IPS-15b (cell line): ENCODE measurements around the gene DNAH14.
"Not testable (repeated sequence)": the region's sequence is repeated elsewhere in the genome, so short reads cannot be mapped to it uniquely, and the experiment has no call there.

ENCODE experiments used
- H3K27me3 ChIP-seq: one replicate; pipeline ENCODE4 v1.6.1; 2013; ENCODE audit warnings: low read length; ENCODE audit not compliant: control insufficient read depth, insufficient read depth
- H3K36me3 ChIP-seq: one replicate; pipeline ENCODE4 v1.6.1; 2013; ENCODE audit warnings: low read length; ENCODE audit not compliant: control insufficient read depth, insufficient read depth
- H3K4me1 ChIP-seq: one replicate; pipeline ENCODE4 v1.6.1; 2013; ENCODE audit warnings: mild to moderate bottlenecking, low read length; ENCODE audit not compliant: control insufficient read depth, insufficient read depth
- H3K4me3 ChIP-seq: one replicate; pipeline ENCODE4 v1.5.1; 2013; ENCODE audit warnings: low read depth, low read length
- H3K9ac ChIP-seq: one replicate; pipeline ENCODE4 v1.6.1; 2013; ENCODE audit warnings: low read depth, mild to moderate bottlenecking, low read length
- H3K9me3 ChIP-seq: one replicate; pipeline ENCODE4 v1.6.1; 2013; ENCODE audit warnings: mild to moderate bottlenecking, low read length; ENCODE audit not compliant: control insufficient read depth, insufficient read depth

The DNAH14 gene

DNA sequence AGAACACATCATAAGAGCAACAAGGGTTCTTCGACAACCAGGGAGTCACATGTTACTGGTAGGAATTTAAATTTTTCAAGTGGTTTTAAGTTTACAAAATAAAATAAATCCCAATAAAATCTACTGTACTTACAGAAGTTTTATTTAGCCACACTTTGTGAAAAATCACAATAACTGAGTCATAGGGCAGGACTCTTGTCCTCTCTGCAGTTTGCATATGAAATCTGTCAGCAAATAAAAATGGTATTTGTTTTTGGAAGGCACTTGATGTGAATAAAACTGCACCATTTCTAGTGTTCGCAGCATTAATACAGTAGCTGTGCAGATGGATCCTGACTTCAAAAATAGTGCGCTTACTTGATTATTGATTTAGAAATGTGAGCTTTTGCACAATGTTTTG is 348.0 kb downstream of the DNAH14 start:
- no peaks in the 10 kb centered on the region for H3K4me1 ChIP-seq
- H3K9me3 ChIP-seq: no peaks in the 10 kb centered on the region
- no peaks in the 10 kb centered on the region for H3K27me3 ChIP-seq
- H3K4me3 ChIP-seq: no peak overlapping the region
- H3K36me3 ChIP-seq: no peaks in the 10 kb centered on the region
- H3K9ac ChIP-seq: no peak overlapping the region

DNA sequence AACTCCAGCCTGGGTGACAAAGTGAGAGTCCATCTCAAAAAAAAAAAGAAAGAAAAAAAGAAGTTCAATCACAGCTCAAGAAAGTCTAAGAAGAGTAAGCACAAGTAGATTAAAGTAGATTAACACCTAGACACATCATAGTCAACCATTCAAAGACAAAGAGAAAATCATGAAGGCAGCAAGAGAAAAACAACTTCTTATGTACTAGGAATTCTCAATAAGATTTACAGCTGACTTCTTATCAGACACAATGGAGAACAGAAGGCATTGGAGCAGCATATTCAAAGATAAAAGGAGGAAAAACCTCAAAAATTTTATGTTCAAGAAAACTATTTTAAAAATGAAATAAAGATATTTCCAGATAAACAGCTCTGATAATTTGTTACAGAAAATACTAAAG is 351.1 kb downstream of the DNAH14 start:
- no peaks in the 10 kb centered on the region for H3K27me3 ChIP-seq
- H3K4me3 ChIP-seq: no peak overlapping the region

DNA sequence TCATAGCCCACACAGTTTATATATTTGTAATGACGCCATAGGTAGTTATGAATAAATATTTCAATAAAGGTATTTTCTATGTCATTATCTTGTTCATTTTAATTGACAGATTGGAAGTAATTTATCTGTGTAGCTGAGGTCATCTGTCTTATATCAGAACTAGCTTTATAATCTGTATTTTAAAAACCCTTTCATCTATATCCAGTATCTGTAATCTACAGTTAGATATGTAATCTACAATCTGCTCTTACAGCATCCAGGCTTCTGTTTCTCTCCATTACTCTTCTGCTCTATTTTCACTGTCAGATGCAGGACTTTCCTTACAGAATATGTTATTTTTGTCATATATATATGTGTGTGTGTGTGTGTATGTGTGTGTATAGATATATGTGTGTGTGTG is 360.8 kb downstream of the DNAH14 start:
- H3K9me3 ChIP-seq: no peaks in the 10 kb centered on the region
- H3K4me1 ChIP-seq: no peaks in the 10 kb centered on the region
- H3K4me3 ChIP-seq: no peak overlapping the region
- H3K27me3 ChIP-seq: no peaks in the 10 kb centered on the region
- no peak overlapping the region for H3K9ac ChIP-seq
- no peaks in the 10 kb centered on the region for H3K36me3 ChIP-seq

More for the DNA sequence above, 351.1 kb downstream of the DNAH14 start:
- Histone ChIP-seq H3K36me3 (no peaks in the 10 kb centered on the region), H3K9me3 (no peaks in the 10 kb centered on the region), H3K9ac (no peak overlapping the region), H3K4me1 (no peaks in the 10 kb centered on the region)

DNA sequence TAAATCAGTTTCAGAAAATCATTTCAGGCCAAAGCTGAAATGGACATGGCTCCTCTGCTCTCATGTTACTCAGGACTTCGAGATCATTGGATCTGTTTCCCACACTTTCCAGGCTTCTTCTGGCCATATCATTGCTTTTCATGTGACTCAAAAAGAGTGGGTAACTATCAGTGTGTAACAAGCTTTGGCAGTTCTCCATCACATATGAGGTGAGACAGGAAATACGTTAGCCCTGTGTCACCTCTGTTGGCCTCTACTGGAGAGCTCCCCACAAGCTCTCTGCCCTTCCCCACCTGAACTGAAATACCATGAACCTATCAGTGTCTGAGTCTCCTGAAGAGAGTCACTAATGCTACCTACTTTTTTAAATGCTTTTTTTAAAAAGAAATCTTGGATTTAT is 370.1 kb downstream of the DNAH14 start:
- Histone ChIP-seq H3K27me3 (no peaks in the 10 kb centered on the region), H3K36me3 (no peaks in the 10 kb centered on the region), H3K4me3 (no peak overlapping the region), H3K4me1 (no peaks in the 10 kb centered on the region), H3K9ac (no peak overlapping the region), H3K9me3 (no peaks in the 10 kb centered on the region)

DNA sequence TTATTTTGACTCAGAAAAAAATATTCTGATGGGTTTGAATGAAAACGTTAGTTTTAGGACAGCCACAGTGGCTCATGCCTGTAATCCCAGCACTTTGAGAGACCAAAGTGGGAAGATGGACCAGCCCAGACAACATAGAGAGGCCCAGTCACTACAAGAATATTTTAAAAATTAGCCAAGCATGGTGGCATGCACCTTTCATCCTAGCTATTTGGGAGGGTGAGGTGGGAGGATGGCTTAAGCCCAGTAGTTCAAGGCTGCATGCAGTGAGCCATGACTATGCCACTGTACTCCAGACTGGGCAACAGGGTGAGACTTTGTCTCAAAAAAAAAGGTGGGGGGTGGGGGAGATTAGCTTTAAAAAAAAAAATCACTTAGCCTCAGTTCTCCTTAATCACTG is 370.9 kb downstream of the DNAH14 start:
- H3K4me3 ChIP-seq: no peak overlapping the region

DNA sequence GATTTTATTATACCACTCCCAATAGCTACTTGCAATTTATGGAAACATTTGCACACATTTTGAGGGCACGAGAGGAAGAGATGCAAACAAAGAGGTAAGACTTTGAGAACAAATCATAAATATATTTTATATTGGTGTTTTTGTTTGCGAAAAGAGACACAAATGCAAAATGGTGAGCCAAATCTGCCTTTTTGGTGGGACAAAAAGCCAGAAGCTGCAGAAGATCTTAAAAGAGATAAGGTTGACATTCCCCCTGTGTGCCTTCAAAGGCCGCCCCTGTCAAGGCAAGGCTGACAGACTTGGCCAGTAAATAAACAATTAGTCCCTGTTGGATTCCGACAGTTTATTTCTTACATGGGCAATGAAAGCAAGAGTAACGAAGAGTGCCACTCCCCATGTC is 375.5 kb downstream of the DNAH14 start:
- Histone ChIP-seq H3K4me3 (no peak overlapping the region), H3K9me3 (no peaks in the 10 kb centered on the region), H3K27me3 (no peaks in the 10 kb centered on the region), H3K9ac (no peak overlapping the region), H3K36me3 (no peaks in the 10 kb centered on the region), H3K4me1 (no peaks in the 10 kb centered on the region)

More for the DNA sequence above, 370.9 kb downstream of the DNAH14 start:
- no peaks in the 10 kb centered on the region for H3K9me3 ChIP-seq
- H3K36me3 ChIP-seq: no peaks in the 10 kb centered on the region
- no peaks in the 10 kb centered on the region for H3K27me3 ChIP-seq
- H3K9ac ChIP-seq: no peak overlapping the region
- no peaks in the 10 kb centered on the region for H3K4me1 ChIP-seq

DNA sequence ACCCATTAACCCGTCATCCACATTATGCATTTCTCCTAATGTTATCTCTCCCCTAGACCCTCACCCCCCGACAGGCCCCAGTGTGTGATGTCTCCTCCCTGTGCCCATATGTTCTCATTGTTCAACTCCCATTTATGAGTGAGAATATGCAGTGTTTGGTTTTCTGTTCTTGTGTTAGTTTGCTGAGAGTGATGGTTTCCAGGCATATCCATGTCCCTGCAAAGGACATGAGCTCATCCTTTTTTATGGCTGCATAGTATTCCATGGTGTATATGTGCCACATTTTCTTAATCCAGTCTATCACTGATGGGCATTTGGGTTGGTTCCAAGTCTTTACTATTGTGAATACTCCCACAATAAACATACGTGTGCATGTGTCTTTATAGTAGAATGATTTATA is 381.1 kb downstream of the DNAH14 start:
- not testable (repeated sequence) for H3K9me3 ChIP-seq, H3K9ac ChIP-seq, H3K36me3 ChIP-seq, H3K4me1 ChIP-seq, H3K4me3 ChIP-seq, H3K27me3 ChIP-seq

DNA sequence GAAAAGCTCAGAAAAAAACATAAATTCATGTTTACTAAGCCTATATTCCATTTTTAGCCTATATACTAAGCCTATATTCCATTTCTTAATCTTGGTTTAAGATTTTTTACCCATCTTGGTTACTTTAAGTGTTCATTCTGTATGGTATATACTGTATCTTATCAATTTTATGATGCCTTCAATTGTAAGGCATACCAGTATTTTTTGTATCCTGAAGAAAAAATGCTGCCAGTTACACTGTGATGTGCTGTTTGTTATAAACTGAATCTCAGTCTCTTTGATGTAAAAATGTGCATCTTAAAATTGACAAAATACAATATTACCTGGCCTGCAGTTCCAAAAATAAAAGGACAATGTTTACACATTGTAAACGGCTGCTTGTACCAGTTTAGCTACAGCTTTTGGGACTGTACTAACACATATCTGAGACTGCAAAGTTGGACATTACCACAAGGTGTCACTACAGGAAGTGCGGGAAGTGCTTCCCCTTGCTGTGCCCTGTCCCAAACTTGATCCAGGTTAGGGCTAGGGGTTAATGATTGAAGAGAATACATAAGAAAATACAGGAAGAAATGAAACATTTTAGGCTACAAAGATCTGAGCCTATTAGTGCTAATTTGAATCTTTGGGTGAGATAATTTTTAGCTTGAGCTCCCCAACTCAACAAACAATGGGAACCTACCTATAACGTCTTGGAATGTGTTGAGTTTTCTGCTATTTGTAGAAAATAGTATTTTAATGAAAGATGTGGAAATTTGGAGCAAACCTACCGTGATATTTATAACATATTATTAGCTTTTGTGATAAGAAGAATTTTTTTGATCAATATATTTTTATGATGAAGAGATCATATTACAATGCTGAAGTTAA is 389.5 kb downstream of the DNAH14 start:
- Histone ChIP-seq H3K9me3 (no peaks in the 10 kb centered on the region), H3K27me3 (no peaks in the 10 kb centered on the region), H3K4me1 (no peaks in the 10 kb centered on the region), H3K36me3 (no peaks in the 10 kb centered on the region), H3K9ac (no peak overlapping the region), H3K4me3 (no peak overlapping the region)

DNA sequence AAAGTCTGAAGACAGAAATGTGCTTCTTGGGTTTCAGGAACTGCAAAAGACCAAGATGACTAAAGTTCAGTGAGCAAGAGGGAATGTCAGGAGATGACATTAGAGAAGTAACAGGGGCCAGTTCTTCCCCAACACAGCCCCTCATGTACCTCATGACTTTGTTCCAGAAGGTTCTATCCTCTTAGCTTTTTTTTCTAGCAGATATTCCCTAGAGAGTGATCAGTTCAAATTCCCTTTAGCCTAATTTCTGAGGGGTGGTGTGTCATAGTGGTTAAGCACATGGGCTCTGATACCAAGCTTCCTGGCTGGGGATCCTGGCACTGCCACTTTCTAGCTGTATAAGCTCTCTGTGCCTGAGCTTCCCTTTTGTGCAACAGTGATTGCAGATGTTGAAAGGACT is 390.4 kb downstream of the DNAH14 start:
- Histone ChIP-seq H3K4me1 (no peaks in the 10 kb centered on the region), H3K4me3 (no peak overlapping the region), H3K36me3 (no peaks in the 10 kb centered on the region), H3K9me3 (no peaks in the 10 kb centered on the region), H3K9ac (no peak overlapping the region), H3K27me3 (no peaks in the 10 kb centered on the region)

DNA sequence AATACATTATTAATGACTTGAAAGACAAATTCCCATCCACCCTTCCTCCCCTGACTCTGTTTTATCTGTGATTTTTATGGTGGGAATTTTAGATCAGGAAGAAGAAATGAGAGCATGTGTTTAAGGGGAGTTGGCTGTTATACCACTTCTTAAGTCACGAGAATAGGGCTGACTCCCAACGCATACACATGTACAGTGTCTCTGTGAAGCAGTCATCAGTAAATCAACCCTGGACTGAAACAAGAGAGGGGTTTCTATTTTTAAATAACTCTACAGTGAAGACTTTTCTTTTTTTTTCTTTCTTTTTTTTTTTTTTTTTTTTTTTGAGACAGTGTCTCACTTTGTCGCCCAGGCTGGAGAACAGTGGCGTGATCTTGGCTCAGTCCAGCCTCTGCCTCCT is 392.3 kb downstream of the DNAH14 start:
- H3K9ac ChIP-seq: no peak overlapping the region
- no peaks in the 10 kb centered on the region for H3K27me3 ChIP-seq
- no peak overlapping the region for H3K4me3 ChIP-seq
- H3K4me1 ChIP-seq: no peaks in the 10 kb centered on the region
- H3K36me3 ChIP-seq: no peaks in the 10 kb centered on the region
- no peaks in the 10 kb centered on the region for H3K9me3 ChIP-seq

DNA sequence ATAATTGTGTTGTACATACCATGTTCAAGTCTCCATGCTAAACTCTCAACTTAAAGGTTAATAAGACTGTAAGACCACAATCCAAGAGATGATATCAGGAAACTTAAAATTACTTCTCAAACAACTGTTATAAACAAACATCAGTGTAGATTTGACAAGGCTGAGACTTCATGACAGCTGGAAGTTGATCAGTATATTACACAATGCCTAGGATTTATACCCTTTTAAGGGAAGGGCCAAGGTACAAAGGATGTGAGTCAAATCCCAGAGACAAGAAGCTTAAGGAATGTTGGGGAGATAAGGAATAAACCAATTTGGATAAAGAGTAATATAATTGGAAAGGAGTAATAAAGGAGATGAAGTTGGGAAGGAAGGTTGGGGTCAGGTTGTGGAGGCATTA is 399.6 kb downstream of the DNAH14 start:
- Histone ChIP-seq H3K4me1 (no peaks in the 10 kb centered on the region), H3K9ac (no peak overlapping the region), H3K9me3 (no peaks in the 10 kb centered on the region), H3K4me3 (no peak overlapping the region), H3K27me3 (no peaks in the 10 kb centered on the region), H3K36me3 (no peaks in the 10 kb centered on the region)

DNA sequence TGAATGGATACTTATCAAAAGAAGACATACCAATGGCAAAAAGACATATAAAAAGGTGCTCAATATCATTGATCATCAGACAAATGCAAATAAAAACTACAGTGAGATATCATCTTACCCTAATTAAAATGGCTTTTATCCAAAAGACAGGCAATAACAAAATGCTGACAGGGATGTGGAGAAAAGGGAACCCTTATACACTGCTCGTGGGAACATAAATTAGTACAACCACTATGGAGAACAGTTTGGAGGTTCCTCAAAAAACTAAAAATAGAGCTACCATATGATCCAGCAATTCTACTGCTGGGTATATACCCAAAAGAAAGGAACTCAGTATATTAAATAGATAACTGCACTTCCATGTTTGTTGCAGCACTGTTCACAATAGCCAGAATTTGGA is 400.5 kb downstream of the DNAH14 start:
- not testable (repeated sequence) for H3K4me1 ChIP-seq, H3K36me3 ChIP-seq, H3K9ac ChIP-seq, H3K27me3 ChIP-seq, H3K9me3 ChIP-seq, H3K4me3 ChIP-seq
